K562 (cell line): ENCODE data around the gene SLC16A1. TPM values are rescaled to one million over a fixed set of nuclear protein-coding genes. Genes with fewer than 3 reads are reported as not detected.

Experiments
- ATF6 ChIP-seq: sonication (generic); formaldehyde crosslinking; IDR thresholded peaks from 2 replicates; pipeline ENCODE4 v1.4.0; 2020; ENCODE audit warnings: mild to moderate bottlenecking, missing genetic modification reagents
- BCL6 ChIP-seq: fragments of 250-450 bp; sonication (Bioruptor Pico); IDR thresholded peaks from 2 replicates; pipeline ENCODE4 v1.4.0; 2020
- CBX8 ChIP-seq: fragments of 200-600 bp; sonication (generic); IDR thresholded peaks from 2 replicates; pipeline ENCODE4 v1.6.1; 2012; ENCODE audit warnings: borderline replicate concordance, mixed run types, low read depth, mild to moderate bottlenecking, moderate library complexity, mixed read lengths, low read length, control low read depth, inconsistent platforms; ENCODE audit not compliant: poor library complexity, severe bottlenecking; ENCODE audit errors: extremely low read depth
- FIP1L1 ChIP-seq: fragments of 200-400 bp; formaldehyde crosslinking; IDR thresholded peaks from 2 replicates; pipeline ENCODE4 v1.6.1; 2018; ENCODE audit warnings: mild to moderate bottlenecking, low read depth, low read length; ENCODE audit not compliant: poor library complexity, severe bottlenecking
- FOXM1 ChIP-seq, 2 experiments: fragments of 450-650 bp in 1 of 2; sonication (generic) in 1 of 2; formaldehyde crosslinking in 1 of 2; IDR thresholded peaks; 2 replicates each; pipeline versions ENCODE4 v1.6.1 to v1.9.0; 2017 to 2022; ENCODE audit warnings: low read depth in 2 of 2, mild to moderate bottlenecking in 2 of 2, missing genetic modification reagents in 1 of 2, moderate library complexity in 1 of 2
- HDAC3 ChIP-seq: fragments of 450-650 bp; IDR thresholded peaks from 2 replicates; pipeline ENCODE4 v1.6.1; 2018; ENCODE audit warnings: borderline replicate concordance, mild to moderate bottlenecking, moderate library complexity; ENCODE audit not compliant: partially characterized antibody
- PCBP2 ChIP-seq: fragments of 200-400 bp; formaldehyde crosslinking; IDR thresholded peaks from 2 replicates; pipeline ENCODE4 v1.6.1; 2018; ENCODE audit warnings: low read length, low read depth, mild to moderate bottlenecking, moderate library complexity; ENCODE audit not compliant: poor library complexity, severe bottlenecking
- POLR2G ChIP-seq: fragments of 200-400 bp; formaldehyde crosslinking; IDR thresholded peaks from 2 replicates; pipeline ENCODE4 v1.6.1; 2017; ENCODE audit warnings: low read depth, mild to moderate bottlenecking, antibody characterized with exemption, low read length, moderate library complexity
- POLR2H ChIP-seq: IDR thresholded peaks from 2 replicates; pipeline ENCODE4 v1.6.1; 2016; ENCODE audit warnings: missing genetic modification characterization, low read depth, mild to moderate bottlenecking, control low read depth, missing compliant biosample characterization, moderate library complexity
- YY1 ChIP-seq, 3 experiments: IDR thresholded peaks; 2 replicates each; pipeline ENCODE4 v1.6.1; 2011; ENCODE audit warnings: low read length in 2 of 3, mild to moderate bottlenecking in 2 of 3, moderate library complexity in 2 of 3, borderline replicate concordance in 1 of 3, control low read depth in 1 of 3, low read depth in 1 of 3; ENCODE audit not compliant: insufficient read depth in 3 of 3, insufficient replicate concordance in 2 of 3, control insufficient read depth in 1 of 3, insufficient read length in 1 of 3; ENCODE audit errors: extremely low read depth in 1 of 3
- ZFP91 ChIP-seq: sonication (generic); formaldehyde crosslinking; IDR thresholded peaks from 2 replicates; pipeline ENCODE4 v1.8.0; 2022; ENCODE audit warnings: mild to moderate bottlenecking, missing genetic modification reagents
- ZNF507 ChIP-seq: conservative IDR thresholded peaks from 2 replicates; pipeline ENCODE4 v1.6.1; 2017; ENCODE audit warnings: missing genetic modification characterization, missing compliant biosample characterization
- polyA plus RNA-seq, 8 experiments: library from polyadenylated mRNA; depleted of rRNA in 4 of 8; stranded (reverse) in 5 of 8; unstranded in 3 of 8; fragments of >200 nt; fragmentation: Nextera tagmentation in 2 of 8; fragmentation: Illumina TruSeq in 1 of 8; extraction: Ambion mirVana in 2 of 8; extraction: Trizol in 1 of 8; gene quantifications; 2 replicates each; pipeline versions ENCODE4 v1.2.1 to v1.2.3, GENCODE V29; 2011 to 2014; ENCODE audit warnings: inconsistent platforms in 1 of 8, missing spikeins in 1 of 8
- total RNA-seq, 7 experiments: library from RNA; depleted of rRNA in 6 of 7; stranded (reverse); fragments of >200 nt in 6 of 7; fragmentation: Illumina TruSeq in 2 of 7; extraction: Trizol in 2 of 7; gene quantifications; 2 replicates each; pipeline versions ENCODE4 v1.2.1 to v1.2.3, GENCODE V29; 2011 to 2021; ENCODE audit warnings: low replicate concordance in 1 of 7
- TF ChIP-seq, protein P1 (sequence below): fragments of 450-650 bp; IDR thresholded peaks from 2 replicates; pipeline ENCODE4 v1.6.1; 2016; ENCODE audit warnings: borderline replicate concordance
- TF ChIP-seq, protein P2 (sequence below): fragments of 250-450 bp; sonication (Bioruptor Pico); IDR thresholded peaks from 2 replicates; pipeline ENCODE4 v1.5.0; 2021
- TF ChIP-seq, protein P3 (sequence below): fragments of 450-650 bp; conservative IDR thresholded peaks from 2 replicates; pipeline ENCODE4 v1.6.1; 2016; ENCODE audit warnings: missing genetic modification characterization, low read depth, mild to moderate bottlenecking, missing compliant biosample characterization, moderate library complexity

The SLC16A1 gene
- total and polyA plus RNA-seq, 9 of the 15 experiments (the other 6 are each of a cell fraction or from before 2014, with no cell fraction given): 73.1 to 244 (median 117) TPM

DNA sequence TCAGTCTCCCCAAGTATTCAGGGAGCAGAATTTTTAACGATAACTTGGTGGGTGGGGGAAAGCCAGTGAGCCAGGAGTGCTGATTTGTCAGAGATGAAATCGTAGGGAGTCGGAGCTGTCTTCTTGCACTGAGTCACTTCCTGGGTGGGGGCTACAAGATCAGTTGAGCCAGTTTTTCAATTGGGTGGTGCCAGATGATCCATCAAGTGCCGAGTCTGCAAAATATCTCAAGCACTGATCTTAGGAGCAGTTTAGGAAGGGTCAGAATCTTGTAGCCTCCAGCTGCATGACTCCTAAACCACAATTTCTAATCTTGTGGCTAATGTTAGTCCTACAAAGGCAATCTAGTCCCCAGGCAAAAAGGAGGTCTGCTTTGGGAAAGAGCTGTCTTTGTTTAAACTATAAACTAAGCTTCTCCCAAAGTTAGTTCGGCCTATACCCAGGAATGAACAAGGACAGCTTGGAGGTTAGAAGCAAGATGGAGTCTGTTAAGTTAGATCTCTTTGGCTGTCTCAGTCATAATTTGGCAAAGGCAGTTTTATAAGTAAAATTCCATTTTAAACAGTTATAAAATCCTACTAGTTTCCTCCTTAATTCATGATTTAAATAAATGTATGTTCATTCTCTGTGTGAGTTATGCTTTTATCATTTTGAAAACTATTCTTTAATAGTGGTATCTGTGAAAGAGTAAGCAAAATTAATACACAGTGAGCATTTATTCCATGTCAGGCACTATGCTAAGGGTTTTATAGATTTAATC, 51.7 kb downstream of the SLC16A1 start (continued):
- TF ChIP-seq, protein P1, sequence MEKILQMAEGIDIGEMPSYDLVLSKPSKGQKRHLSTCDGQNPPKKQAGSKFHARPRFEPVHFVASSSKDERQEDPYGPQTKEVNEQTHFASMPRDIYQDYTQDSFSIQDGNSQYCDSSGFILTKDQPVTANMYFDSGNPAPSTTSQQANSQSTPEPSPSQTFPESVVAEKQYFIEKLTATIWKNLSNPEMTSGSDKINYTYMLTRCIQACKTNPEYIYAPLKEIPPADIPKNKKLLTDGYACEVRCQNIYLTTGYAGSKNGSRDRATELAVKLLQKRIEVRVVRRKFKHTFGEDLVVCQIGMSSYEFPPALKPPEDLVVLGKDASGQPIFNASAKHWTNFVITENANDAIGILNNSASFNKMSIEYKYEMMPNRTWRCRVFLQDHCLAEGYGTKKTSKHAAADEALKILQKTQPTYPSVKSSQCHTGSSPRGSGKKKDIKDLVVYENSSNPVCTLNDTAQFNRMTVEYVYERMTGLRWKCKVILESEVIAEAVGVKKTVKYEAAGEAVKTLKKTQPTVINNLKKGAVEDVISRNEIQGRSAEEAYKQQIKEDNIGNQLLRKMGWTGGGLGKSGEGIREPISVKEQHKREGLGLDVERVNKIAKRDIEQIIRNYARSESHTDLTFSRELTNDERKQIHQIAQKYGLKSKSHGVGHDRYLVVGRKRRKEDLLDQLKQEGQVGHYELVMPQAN: no peak
- TF ChIP-seq BCL6 (CRISPR knock-in tag): no peak
- TF ChIP-seq, protein P2, sequence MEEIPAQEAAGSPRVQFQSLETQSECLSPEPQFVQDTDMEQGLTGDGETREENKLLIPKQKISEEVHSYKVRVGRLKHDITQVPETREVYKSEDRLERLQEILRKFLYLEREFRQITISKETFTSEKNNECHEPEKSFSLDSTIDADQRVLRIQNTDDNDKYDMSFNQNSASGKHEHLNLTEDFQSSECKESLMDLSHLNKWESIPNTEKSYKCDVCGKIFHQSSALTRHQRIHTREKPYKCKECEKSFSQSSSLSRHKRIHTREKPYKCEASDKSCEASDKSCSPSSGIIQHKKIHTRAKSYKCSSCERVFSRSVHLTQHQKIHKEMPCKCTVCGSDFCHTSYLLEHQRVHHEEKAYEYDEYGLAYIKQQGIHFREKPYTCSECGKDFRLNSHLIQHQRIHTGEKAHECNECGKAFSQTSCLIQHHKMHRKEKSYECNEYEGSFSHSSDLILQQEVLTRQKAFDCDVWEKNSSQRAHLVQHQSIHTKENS (CRISPR knock-in tag): no peak
- no peak for TF ChIP-seq POLR2G
- TF ChIP-seq ATF6 (CRISPR knock-in tag): peak; percentile 40; the same call in 1 of the 2 replicates
- TF ChIP-seq, protein P3, sequence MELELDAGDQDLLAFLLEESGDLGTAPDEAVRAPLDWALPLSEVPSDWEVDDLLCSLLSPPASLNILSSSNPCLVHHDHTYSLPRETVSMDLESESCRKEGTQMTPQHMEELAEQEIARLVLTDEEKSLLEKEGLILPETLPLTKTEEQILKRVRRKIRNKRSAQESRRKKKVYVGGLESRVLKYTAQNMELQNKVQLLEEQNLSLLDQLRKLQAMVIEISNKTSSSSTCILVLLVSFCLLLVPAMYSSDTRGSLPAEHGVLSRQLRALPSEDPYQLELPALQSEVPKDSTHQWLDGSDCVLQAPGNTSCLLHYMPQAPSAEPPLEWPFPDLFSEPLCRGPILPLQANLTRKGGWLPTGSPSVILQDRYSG: no peak
- peak; percentile 63 for TF ChIP-seq POLR2H (tag)
- TF ChIP-seq HDAC3: peak; percentile 29
- no peak for TF ChIP-seq ZFP91 (CRISPR knock-in tag)
- peak; percentile 72 for TF ChIP-seq FOXM1 (IDR thresholded peaks at IDR 0.05; ENCODE audit: low read depth)
- TF ChIP-seq FOXM1 (CRISPR knock-in tag; IDR thresholded peaks at IDR 0.05; ENCODE audit: low read depth): no peak
- TF ChIP-seq ZNF507 (tag): no peak
- no peak for TF ChIP-seq YY1 (IDR thresholded peaks at IDR 0.05; ENCODE audit: borderline replicate concordance in 1 of 3, control insufficient read depth in 1 of 3, extremely low read depth in 1 of 3, insufficient read depth in 3 of 3, insufficient read length in 1 of 3, insufficient replicate concordance in 2 of 3, low read depth in 1 of 3, low read length in 2 of 3)
- no peak for TF ChIP-seq FIP1L1
- TF ChIP-seq PCBP2: no peak
- TF ChIP-seq CBX8: no peak
